Activated CD8-positive, alpha-beta memory T cell treated with anti-CD3 and anti-CD28 coated beads, Interleukin-2, amount 50 U/mL, for 1 hour (primary cell): Measurements from ENCODE around the gene GPSM1.

Experiments
- DNase-seq: peaks from one replicate; pipeline ENCODE4 v3.0.0-alpha.2; 2020; ENCODE audit errors: extremely low read depth

Gene GPSM1

DNA sequence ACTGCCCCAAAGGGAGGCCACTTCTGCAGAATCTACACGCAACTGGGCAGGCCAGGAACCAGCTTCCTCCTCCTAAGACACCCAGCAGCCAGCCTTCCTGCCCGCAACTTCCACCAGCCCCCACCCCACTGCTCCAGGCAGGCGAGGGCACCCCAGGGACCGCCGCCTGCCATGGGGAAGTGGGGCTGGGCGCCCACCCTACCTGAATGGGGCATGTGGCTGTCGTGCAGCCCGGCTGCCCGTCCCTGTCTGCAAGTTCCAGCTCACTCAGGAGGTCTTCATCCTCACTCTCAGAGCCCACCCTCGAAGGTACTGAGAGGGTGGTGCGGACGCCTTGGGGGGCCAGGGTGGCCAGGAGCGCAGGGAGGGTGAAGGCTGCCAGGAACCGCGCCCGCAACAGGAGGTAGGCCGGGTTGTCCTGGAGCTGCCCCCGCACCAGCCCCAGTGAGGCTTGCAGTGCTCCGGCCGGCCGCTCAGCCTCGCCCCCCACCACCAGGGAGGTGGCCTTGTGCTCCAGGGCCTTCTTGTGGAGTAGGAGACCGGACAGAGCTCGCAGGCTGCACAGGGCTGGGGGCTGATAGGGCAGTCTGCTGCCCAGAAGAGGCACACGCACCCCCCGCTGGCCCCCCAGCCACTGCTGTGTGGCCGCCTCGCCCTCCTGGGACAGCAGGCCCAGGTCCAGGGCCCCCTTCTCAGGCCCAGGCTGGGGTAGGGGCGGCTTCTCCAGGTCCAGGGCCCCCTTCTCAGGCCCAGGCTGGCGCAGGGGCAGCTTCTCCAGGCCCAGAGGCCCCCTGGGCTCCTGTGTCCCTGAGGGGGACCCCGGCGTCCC lies 50.2 kb downstream of the GPSM1 start:
- DNase-seq, result no peak

DNA sequence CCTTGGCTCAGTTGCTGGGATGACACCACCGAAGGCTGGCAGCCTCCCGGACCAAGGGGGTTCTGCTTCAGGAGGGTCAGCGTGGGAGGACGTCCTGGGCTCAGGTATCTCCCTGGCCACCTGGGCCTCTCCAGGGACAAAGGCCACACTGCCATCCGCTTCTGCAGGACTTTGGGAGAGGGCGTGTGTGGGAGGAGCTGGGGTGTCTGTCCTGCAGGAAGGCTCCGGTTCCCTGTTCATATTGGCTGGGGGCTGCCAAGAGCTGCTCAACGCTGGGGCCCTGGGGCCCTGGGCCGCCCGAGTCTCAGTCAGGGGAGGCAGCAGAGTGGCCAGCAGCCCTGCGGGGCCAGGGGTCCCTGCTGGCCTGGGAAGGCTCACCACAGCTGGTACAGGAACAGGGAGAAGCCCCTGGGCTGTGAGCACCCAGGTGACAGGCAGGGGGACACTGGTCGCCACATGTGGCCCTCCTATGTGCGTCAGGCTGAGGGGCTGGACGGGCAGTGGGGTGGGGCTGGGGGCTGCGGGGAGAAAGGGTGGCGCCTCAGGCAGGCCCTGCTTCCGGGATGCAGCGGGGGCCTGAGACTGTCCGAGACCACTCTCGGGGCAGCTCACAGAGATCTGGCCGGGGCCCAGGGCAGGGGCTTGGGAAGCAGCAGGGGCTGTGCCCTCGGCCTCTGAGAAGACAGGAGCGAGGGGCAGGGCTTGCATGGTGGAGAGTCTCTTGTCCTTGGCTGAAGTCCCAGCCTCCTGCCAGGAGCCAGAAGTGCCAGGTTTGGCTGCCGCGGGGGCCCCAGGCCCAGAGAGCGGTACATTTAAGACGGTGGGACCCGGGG lies 51.0 kb downstream of the GPSM1 start:
- DNase-seq, result no peak

DNA sequence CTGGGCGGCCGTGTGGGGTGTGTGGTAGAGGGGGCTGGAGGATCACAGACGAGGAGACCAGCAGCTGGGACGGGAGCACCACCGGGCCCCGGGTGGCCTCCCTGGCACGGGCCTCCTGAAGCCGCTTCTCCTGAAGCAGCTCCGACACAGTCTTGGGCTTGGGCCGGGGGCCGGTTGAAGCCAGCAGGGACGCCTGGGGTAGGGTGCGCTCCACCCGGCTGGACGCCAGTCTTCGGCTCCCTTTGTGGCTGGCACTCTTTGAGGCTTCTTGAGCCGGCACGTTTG lies 51.6 kb downstream of the GPSM1 start:
- no peak for DNase-seq

DNA sequence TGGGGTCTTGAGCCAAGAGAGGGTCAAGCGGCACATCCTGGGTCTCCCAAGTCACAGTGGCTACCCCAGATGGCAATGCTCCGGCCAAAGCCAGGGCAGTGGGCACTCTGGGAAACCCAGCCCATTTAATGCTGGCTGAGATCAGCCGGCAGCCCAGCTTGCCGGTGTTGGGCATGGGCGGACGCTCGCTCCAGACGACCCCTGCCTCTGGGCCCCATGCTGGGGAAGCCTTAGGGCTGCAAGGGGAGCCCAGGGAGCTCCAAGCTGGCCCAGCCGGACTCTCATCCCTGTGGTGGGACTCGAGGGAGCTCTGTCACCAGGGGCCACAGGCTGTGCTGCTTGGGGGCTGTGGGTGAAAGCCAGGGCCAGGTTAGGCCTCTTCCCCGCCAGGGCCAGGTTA lies 52.1 kb downstream of the GPSM1 start:
- DNase-seq, result no peak

DNA sequence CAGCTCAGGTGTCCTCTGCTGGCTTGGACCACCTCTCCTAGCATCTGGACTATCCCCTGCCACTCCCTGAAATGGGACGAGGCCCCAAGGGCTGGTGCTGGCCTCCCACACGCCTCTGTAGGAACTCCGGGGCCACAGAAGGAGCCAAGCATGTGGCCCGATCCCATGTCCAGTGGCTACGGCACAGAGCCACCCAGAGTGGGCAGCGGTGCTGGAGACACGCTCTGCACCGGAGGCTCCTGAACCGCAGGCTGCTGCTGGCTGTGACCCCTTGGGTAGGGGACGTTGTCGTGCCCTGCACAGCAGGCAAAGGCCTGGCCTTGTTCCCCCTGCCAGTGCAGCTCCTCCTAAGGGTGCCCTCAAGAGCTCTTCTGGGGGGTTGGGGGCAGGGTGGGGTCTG lies 52.6 kb downstream of the GPSM1 start:
- DNase-seq, result no peak

DNA sequence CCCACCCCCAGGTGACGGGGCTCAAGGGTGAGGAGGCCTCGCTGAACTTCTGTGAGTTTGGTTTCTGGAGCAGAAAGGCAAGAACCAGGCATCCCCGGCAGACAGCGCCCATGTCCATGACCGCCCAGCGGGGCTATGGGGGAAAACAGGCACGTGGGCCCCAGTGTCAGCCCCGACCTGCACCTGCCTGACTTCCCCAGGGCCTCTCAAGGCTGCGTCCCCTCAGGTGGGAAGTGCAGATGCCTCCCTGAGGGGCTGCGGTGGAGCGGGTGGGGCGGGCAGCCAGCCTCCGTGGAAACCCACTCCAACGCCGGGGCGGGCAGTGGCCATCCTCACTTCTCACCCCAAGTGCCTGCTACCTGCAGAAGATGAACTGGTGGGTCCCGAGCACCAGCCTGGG lies 53.0 kb downstream of the GPSM1 start:
- DNase-seq, result no peak

DNA sequence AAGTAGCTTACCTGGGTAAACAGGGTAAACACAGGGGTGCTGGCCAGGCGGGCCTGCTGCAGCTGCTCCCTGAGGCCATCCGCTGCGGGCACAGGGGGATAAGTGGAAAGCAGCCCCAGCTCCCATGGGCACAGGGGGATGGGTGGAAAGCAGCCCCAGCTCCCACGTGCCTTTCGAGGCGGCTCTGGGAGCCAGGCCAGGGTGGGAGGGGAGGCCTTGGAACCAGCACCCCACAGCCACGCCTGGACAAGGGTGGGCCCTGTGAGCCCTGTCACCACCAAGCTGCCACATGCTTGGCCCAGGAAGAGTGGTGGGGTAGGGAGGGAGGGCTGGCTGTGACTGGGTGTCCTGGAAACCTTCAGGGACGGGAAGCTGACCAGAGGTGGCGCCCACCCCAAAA lies 54.0 kb downstream of the GPSM1 start:
- DNase-seq, result no peak

DNA sequence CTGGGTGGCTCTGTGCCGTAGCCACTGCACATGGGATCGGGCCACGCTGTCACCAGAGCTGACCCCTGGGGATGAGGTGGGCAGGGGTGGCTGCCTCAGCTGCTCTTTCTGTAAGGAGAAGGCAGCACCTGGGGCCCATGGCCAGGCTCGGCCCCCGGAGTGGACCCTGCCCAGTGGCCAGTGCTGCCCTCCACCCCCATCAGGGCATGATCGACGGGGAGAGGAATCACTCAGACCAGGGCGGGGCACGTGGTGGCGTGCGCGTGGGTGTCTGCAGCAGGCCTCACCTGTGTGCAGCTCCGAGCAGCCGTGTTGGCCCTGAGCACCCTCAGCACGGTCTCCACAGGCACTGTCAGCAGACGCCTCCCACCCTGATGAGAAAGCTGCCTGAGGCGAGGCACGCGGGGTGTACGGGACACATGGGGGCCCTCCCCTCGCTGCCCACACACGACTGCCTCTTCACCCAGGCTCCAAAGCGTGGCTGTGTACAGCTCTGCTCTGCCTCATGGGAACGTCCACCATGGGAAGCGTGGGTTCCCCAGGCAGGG lies 54.7 kb downstream of the GPSM1 start:
- no peak for DNase-seq

DNA sequence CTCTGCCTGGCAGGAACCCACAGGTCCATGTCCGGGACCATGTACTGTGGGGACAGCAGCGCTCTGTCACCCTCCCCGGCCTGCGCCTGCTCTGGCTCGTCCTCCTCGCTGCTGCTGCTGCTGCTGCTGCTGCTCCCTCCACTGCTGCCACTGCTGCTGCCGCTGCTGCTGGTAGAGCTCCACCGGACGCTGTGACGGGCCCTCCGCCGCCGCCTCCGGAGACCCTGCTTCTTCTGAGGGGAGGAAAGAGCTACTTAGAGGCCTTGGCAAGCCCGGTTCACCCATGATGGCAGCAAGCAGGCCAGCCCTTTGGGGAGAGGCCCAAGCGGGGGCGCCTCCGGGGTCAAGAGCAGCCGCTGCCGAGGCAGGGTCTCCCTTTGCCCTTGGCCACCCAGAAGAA lies 56.1 kb downstream of the GPSM1 start:
- DNase-seq, result no peak

DNA sequence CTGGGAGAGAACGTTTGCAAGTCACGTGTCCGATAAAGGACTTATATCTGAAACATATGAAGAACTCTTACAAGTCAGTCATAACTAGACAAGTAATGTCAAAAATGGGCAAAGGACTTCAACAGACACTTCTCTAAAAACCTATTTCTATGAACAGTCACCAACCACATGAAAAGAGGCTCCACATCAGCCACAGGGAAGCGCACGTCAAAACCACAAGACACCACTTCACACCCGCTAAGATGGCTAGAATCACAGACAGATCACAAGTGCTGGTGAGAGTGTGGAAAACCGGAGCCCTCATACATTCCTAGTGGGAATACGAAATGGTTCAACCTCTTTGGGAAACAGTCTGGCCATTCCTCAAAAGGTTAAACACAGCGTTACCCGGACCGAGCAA lies 57.7 kb downstream of the GPSM1 start:
- no peak for DNase-seq

DNA sequence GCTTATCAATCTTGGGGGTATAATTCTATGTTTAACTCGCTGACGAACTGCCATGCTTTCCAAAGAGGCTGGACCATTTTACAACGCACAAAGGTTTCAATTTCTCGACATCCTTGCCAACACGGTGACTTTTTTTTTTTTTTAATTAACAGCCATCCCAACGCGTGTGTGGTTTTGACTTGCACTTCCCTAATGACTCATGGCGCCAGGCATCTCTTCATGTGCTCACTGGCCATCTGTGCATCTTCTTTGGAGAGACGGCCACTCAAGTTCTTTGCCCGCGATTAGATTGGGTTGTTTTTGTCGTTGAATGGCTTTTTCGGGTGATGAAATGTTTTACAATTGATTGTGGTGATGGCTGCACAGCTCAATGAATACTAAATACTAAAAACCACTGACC lies 58.7 kb downstream of the GPSM1 start:
- no peak for DNase-seq

DNA sequence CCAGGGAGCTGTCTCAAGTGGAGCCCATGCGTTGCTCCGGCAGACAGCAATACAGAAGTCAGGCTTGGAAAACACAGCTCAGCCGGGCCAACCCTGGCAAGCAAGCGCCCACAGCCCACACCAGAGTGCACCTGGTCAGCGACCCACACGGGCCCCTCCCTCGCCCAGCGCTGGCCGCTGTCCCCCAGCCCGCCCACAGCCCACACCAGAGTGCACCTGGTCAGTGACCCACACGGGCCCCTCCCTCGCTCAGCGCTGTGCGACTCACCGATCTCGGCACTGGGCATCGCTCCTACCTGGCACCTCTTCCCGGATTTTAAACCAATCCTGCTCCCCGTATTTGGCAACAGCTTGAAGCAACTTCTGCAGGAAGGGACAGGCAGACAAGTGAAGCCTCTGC lies 59.9 kb downstream of the GPSM1 start:
- no peak for DNase-seq

DNA sequence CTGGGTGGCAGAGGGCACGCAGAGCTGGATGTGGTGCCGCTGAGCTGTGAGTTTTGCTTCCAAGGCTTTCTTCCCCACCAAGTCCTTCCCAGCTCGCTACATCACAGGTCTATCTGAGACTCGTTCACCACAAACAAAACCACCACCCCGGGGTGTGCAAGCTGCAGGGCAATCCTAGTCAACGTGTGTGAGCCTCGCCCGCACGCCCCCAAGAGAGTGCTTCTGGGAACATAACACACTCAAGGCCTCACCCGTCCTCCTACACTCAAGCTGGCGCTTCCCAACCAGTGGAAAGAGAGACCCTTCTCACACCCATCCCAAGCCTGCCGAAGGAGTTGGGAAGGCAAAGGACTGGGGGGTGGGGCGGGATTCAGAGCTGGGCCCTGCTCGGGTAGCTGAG lies 62.1 kb downstream of the GPSM1 start:
- no peak for DNase-seq

DNA sequence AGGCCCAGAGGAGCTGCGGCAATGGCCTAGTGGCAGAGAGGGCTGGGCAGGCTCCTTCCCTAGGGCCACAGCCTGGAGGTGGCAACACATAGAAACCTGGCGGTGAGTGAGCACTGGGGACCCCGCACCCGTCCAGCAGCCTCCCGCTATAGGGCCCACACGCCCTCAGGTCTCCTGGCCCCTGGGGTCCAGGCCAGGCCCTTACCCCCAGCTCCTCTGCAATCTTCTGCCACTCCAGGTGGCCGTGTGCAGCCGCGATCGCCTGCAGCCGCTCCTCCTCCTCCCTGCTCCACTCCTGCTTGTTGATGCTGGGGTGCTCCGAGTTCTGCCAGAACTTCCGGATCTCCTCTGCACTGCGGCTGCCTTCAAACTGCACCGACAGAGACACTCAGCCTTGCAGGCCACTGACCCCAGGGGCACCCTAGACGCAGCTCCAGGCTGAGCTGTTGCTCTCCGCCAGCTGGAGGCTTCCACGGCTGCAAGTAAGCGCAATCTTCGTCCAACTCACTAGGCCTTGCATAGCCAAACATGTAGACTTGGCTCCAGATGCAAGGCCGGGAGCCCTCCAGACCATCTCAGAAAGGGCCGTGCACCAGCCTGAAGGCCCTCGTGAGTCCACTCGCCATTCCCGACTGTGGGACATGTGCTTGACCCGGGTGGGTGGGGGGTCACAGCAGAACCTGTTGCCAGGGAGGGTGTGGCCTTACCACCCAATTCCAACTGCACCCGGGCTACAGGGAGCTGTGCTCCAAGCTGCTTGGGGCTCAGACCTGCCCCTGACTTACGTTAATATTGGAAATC lies 64.6 kb downstream of the GPSM1 start:
- no peak for DNase-seq

DNA sequence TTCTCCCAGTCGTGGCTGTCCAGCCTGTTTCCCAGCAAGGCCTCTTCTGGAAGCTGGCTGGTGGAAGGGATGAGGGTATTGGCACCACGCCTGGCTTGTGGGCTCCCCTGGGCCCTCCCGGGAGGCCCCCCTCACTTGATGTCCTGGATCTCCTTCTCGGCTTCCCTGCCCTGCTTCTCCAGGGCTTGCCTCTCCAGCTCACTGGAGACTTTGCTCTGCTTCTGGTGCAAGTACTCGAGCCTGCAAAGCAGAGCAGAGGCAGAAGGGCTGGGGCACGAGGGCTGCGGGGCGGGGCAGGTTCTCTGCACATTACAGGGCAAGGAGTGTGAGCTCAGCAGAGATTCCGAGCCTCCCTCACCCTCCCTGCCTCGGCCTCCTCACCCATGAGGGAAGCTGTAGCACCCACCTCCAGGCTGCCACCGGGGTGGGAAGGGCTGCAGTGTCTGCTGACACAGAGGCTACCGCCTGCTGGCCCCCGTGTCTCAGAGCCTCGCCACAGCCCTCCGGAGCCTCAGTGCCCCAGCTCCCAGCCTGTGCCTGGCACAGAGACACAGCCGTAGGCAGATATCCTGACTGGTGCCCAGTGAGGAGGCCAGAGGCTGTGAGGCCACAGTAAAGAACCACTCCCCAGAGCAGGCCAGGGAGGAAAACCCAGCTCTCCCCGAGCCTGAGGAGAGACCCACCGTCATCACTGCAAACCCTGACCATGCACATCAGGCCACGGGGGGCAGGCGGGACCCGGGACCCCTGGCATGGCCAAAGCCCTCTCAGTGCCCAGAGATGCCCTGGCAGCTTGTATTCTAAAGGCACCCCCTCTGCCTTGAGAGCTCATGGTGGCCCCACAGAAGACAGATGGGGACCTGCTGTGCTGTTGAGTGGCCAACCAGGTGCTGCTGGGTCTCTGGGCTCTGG lies 65.5 kb downstream of the GPSM1 start:
- no peak for DNase-seq

DNA sequence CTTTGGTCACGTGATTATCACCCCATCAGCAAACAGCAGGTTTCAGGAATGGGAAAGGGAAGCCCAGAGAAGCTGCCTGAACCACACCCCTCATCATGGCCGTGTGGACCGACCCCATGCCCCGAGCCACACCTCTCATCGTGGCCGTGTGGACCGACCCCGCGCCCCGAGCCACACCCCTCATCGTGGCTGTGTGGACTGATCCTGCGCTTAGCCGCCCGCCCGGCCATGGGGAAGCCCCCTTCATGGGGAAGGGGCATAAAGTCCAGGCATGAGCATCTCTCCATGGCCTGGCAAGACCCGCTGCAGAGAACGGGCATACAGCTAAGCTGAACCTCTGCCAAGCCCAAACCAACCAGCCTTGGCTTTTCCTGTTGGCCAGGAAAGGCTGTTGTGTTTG lies 66.2 kb downstream of the GPSM1 start:
- no peak for DNase-seq

DNA sequence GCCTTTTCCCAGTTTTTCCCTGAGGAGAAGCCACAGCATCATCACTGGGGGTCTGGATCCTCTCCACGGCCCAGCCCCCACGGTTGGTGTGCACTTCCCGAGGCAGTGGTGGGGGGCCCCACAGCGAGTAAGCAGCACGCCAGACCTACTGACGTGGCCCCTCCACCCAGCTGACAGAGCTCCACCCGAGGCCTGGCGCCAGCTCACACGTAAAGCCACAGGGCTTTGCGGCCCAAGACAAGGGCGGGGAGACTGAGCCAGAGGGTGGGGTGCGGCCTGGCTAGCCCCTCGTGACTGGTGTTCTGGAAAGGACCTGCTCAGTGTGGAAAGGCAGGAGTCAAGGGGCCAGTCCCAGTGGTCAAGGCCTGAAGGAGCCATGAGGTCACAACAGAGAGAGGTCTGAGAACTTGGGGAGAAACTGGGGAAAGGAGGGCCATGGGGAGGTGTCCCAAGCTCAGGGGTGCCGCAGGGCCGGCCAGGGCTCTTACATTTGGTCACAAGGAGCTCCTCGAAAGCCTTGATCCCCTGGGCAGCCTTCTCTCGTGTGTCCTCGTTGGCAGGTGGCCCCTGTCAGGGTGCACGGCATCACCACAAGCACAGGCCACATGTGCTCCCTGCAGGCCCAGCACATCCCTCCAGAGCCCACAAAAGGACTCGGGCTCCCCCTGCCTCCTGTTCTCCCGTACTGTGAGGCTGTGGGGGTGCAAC lies 67.1 kb downstream of the GPSM1 start:
- no peak for DNase-seq

DNA sequence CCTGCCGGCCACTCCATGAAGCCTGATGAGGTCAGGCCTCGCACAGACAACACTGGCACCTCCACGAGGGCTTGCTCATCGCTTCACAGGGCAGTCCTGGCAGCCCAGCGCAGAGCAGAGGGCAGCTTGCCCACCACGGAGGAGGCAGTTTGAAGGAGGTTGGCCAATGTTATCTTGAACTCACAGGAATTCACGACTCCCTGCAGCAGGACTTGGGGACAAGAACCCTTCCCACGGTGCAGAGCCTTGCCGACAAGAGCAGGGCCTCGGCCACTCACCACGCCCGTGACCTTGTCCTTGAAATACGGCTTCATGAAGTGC lies 67.6 kb downstream of the GPSM1 start:
- no peak for DNase-seq

DNA sequence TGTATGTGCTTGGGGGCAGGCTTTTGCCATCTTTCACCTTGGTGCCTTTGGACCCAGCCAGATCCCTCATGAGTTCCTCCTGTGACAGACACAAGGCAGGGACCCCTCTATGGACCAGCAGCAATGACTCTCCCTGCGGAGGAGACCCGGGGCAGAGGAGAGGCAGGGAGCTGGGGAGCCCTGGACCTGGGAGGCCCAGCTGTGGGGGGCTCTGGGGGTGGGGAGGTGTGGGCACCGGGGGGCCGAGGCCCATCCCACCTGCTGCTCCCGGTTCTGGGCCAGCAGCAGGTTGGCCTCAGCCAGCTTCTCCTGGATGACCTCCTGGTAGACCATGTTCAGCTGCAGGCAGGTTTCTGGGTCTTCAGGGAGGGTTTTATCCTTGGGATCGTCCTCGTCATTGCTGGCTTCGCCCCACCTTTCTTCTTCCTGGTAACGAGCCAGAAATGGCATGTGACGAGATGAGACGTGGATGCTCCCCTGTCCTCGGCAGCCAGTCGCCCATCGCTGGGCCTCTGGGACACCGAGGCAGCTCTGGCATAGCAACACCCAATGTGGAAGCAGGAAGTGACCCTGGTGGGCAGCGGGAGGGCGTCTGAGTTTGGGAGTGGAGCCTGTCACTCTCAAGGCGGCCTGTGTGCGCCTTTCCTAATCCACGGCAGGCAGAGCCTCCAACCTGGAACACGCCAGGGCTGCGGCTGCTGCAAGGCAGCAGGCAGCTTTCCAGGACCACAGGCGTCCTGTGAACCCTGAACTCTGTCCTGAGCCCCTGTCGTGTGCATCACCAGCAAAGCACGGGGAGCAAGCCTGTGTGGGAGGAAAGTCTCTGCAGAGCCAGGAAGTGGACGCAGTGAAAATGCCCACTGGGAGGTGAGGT lies 68.2 kb downstream of the GPSM1 start:
- no peak for DNase-seq

DNA sequence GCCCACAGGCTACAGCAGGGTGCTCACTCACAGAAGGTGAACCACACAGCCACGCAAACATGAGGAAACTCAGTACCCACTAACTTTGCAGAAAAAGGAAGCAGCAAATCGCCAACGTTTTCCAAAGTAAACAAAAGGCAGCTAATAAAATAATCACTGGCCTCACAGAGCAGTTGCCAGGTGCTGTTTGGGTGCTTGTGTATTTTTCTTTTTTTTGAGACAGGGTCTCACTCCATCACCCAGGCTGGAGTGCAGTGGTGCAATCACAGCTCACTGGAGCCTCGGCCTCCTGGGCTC lies 68.8 kb downstream of the GPSM1 start:
- no peak for DNase-seq
